C4-2B (cell line): ENCODE results near the gene DLX5.

Source experiments
- H3K27ac ChIP-seq: fragments of 450-650 bp; 2 replicates; pipeline ENCODE4 v1.5.1; 2017
- CTCF ChIP-seq: fragments of 450-650 bp; conservative IDR thresholded peaks from 2 replicates; pipeline ENCODE4 v1.5.1; 2017; ENCODE audit warnings: mild to moderate bottlenecking
- ZFX ChIP-seq: fragments of 450-650 bp; IDR thresholded peaks from 2 replicates; pipeline ENCODE4 v1.6.1; 2017

DLX5 gene

GRCh38 chr7:97001656-97002554 is 22.7 kb downstream of the DLX5 start:
- no peak overlapping the region for H3K27ac ChIP-seq

GRCh38 chr7:97001221-97001620 is 23.4 kb downstream of the DLX5 start:
- no peak overlapping the region for H3K27ac ChIP-seq
- TF ChIP-seq CTCF (no peak), ZFX (no peak)

More at GRCh38 chr7:97001656-97002554, 22.7 kb downstream of the DLX5 start:
- TF ChIP-seq ZFX, result no peak
- no peak for TF ChIP-seq CTCF

- TF ChIP-seq CTCF (no peak), ZFX (no peak)
- H3K27ac ChIP-seq, result no peak overlapping the region
Observed at GRCh38 chr7:96998744-96999143, 25.9 kb downstream of the DLX5 start.

- H3K27ac ChIP-seq, result no peak overlapping the region
- no peak for TF ChIP-seq CTCF
- TF ChIP-seq ZFX, result no peak
Observed at GRCh38 chr7:96998333-96998732, 26.3 kb downstream of the DLX5 start.

GRCh38 chr7:96997512-96998032 is 27.1 kb downstream of the DLX5 start:
- H3K27ac ChIP-seq, result no peak overlapping the region
- no peak for TF ChIP-seq CTCF
- no peak for TF ChIP-seq ZFX

GRCh38 chr7:96996958-96997511 is 27.6 kb downstream of the DLX5 start:
- TF ChIP-seq ZFX (no peak), CTCF (no peak)
- H3K27ac ChIP-seq, result no peak overlapping the region

GRCh38 chr7:96996111-96996957 is 28.3 kb downstream of the DLX5 start:
- no peak for TF ChIP-seq CTCF
- TF ChIP-seq ZFX, result no peak

More at GRCh38 chr7:96996111-96996957, 28.3 kb downstream of the DLX5 start:
- H3K27ac ChIP-seq, result no peak overlapping the region
